ENCODE data around the gene MRPL37.
"Not testable (repeated sequence)": the region's sequence is repeated elsewhere in the genome, so short reads cannot be mapped to it uniquely, and the experiment has no call there.

The MRPL37 gene

DNA sequence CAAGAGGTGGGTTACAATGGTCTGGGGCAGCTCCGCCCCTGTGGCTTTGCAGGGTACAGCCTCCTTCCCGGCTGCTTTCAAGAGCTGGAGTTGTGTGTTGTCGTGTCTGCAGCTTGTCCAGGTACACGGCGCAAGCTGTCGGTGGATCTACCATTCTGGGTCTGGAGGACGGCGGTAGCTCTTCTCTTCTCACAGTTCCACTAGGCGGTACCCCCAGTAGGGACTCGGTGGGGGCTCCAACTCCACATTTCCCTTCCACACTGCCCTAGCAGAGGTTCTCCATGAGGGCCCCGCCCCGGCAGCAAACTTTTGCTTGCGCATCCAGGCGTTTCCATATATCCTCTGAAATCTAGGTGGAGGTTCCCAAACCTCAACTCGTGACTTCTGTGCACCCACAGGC, 34.8 kb upstream of the MRPL37 start:
- TF ChIP-seq CTCF (IDR thresholded peaks at IDR 0.05): no peak
- TF ChIP-seq ZFX (IDR thresholded peaks at IDR 0.05; ENCODE audit: borderline replicate concordance): no peak
- no peak overlapping the region for H3K27ac ChIP-seq

DNA sequence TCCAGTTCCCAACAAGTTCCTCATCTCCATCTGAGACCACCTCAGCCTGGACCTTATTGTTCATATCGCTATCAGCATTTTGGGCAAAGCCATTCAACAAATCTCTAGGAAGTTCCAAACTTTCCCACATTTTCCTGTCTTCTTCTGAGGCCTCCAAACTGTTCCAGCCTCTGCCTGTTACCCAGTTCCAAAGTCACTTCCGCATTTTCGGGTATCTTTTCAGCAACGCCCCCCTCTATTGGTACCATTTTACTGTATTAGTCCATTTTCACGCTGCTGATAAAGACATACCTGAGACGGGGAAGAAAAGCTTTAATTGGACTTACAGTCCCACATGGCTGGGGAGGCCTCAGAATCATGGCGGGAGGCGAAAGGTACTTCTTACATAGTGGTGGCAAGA, 33.6 kb upstream of the MRPL37 start:
- not testable (repeated sequence) for H3K27ac ChIP-seq

DNA sequence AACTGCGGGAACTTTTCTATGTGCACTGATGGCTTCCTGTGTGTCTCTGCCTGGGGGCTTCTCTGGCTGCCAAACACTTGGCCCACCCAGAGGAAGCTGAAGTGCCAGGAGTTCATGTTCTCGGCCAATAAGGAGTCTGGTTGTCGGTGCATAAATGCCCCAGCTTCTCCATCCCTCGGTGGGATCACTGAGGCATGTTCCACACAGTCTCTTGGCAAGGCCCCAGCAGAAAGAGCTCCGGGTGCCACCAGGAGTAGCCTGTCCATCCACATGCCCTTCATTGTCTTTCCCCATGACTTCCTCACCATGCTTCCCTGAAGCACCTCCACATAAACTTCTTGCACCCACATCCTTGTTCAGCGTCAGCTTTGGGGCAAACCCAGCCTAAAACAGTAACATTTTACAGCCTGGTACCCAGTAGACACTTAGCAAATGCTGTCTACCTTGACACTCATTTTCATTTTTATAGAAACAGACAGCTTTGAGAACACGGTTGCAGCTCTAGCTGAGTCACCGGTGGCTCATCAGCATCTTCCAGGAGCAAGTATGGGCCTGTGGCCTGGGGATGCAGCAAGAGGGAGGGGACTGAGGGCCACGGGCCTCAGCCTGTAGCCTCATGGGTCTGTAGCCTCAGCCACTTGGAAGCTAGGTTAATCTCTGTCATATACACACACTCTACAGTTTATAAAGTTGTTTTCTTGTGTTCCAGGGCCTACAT, 32.4 kb upstream of the MRPL37 start:
- H3K27ac ChIP-seq: no peak overlapping the region
- TF ChIP-seq ZFX (IDR thresholded peaks at IDR 0.05; ENCODE audit: borderline replicate concordance): no peak
- TF ChIP-seq CTCF (IDR thresholded peaks at IDR 0.05): no peak

GRCh38 chr1:54168206-54168965, 31.6 kb upstream of the MRPL37 start:
- H3K27ac ChIP-seq: no peak overlapping the region
- TF ChIP-seq ZFX (IDR thresholded peaks at IDR 0.05; ENCODE audit: borderline replicate concordance) (no peak), CTCF (IDR thresholded peaks at IDR 0.05) (no peak)

- no peak overlapping the region for H3K27ac ChIP-seq
- TF ChIP-seq CTCF (IDR thresholded peaks at IDR 0.05) (no peak), ZFX (IDR thresholded peaks at IDR 0.05; ENCODE audit: borderline replicate concordance) (no peak)
Observed at GRCh38 chr1:54169068-54169467, 30.9 kb upstream of the MRPL37 start.

DNA sequence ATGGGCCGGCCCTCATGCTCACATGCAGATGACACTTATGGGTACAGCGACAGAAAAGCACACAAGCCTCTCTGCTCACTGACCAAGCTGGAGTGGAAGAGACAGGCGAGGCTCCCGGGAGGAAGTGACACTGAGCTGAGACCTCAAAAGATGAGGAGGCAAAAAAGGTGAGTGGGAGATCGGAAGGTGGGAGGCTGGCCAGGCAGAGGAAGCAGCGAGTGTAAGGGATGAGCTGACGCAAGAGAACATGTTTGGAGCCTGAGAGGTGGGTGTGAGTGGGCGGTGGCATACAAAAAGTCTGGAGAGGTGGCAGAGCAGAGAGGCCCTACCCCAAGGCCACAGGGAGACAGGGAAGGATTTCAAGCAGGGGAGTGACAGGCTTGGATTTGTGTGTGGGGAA, 29.0 kb upstream of the MRPL37 start:
- TF ChIP-seq CTCF (IDR thresholded peaks at IDR 0.05) (no peak), ZFX (IDR thresholded peaks at IDR 0.05; ENCODE audit: borderline replicate concordance) (no peak)
- no peak overlapping the region for H3K27ac ChIP-seq

DNA sequence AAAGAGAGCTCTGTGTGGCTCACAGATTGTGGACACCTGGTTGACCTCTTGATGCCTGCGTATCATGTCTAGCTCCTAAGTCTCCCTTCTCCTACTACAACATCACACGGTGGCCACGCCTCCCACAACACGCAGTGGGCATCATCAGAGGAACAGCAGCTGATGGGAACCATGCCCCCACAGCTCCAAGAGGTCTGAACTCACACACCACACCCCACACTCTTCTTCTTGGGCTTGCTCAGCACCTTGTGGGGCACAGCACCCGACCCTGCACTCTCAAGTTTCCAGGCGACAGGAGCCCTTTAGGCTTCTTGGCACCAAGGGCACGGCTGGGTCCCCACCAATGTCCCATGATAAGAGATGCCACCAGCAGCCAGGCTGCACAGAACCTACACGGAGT, 28.4 kb upstream of the MRPL37 start:
- TF ChIP-seq CTCF (IDR thresholded peaks at IDR 0.05) (no peak), ZFX (IDR thresholded peaks at IDR 0.05; ENCODE audit: borderline replicate concordance) (no peak)
- H3K27ac ChIP-seq: no peak overlapping the region

Data from 22Rv1 (cell line).